ENCODE results near the gene STMND1.

DNA sequence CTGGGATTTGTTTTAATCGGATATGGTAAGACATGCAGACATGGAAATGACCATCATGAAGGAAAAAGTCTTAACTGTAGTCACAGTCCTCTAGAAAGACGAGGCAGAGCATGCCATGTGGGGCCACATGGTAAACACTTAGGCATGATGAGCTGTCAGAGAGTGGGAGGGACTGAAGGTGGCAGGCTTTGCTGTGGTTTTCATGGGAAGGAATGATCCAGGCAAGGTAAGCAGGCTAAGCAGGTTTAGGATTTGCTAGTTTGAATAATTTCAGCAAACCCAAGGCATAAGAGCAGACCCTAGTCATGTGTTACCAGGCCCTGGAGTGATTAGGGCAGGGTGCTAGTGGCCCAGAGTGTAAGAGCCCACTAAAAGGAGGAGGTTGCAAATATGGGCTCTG is 47.2 kb upstream of the STMND1 start:
- TF ChIP-seq, protein P1, sequence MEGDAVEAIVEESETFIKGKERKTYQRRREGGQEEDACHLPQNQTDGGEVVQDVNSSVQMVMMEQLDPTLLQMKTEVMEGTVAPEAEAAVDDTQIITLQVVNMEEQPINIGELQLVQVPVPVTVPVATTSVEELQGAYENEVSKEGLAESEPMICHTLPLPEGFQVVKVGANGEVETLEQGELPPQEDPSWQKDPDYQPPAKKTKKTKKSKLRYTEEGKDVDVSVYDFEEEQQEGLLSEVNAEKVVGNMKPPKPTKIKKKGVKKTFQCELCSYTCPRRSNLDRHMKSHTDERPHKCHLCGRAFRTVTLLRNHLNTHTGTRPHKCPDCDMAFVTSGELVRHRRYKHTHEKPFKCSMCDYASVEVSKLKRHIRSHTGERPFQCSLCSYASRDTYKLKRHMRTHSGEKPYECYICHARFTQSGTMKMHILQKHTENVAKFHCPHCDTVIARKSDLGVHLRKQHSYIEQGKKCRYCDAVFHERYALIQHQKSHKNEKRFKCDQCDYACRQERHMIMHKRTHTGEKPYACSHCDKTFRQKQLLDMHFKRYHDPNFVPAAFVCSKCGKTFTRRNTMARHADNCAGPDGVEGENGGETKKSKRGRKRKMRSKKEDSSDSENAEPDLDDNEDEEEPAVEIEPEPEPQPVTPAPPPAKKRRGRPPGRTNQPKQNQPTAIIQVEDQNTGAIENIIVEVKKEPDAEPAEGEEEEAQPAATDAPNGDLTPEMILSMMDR (conservative IDR thresholded peaks at IDR 0.05; ENCODE audit: low read depth, low read length), result no peak
- no peak for TF ChIP-seq NFE2L2 (IDR thresholded peaks at IDR 0.05; ENCODE audit: low read depth, low read length)
- no peak for TF ChIP-seq RFX5 (IDR thresholded peaks at IDR 0.05; ENCODE audit: low read depth, low read length)
- no peak for TF ChIP-seq POLR2A (IDR thresholded peaks at IDR 0.05; ENCODE audit: low read depth, low read length)
- no peak for TF ChIP-seq MAFK (IDR thresholded peaks at IDR 0.05; ENCODE audit: low read depth, low read length)
- TF ChIP-seq RAD21 (IDR thresholded peaks at IDR 0.05; ENCODE audit: low read length), result no peak
- no peak for TF ChIP-seq BHLHE40 (IDR thresholded peaks at IDR 0.05; ENCODE audit: low read depth, low read length)
- TF ChIP-seq MAZ (IDR thresholded peaks at IDR 0.05; ENCODE audit: borderline replicate concordance, low read depth, low read length), result no peak
- TF ChIP-seq CEBPB (IDR thresholded peaks at IDR 0.05; ENCODE audit: low read depth, low read length), result no peak

Data from IMR-90 (cell line).